Measurements from ENCODE around the gene ESYT1. TPM values are rescaled to one million over a fixed set of nuclear protein-coding genes. Genes with fewer than 3 reads are reported as not detected.
"Not testable (repeated sequence)": the region's sequence is repeated elsewhere in the genome, so short reads cannot be mapped to it uniquely, and the experiment has no call there.

ESYT1 gene
- polyA plus RNA-seq, 4 donors: 2.7 to 51.8 (median 23.7) TPM

GRCh38 chr12:56152756-56153677, 24.9 kb downstream of the ESYT1 start:
- H3K9me3 ChIP-seq (ENCODE audit: control insufficient read depth in 2 of 2, insufficient read depth in 1 of 2, low read depth in 1 of 2, low read length in 1 of 2): no peaks in the 10 kb centered on the region
- peaks cover 0 to 23% (median 5%) of the 10 kb centered on the region in 3 donors for H3K36me3 ChIP-seq (ENCODE audit: control insufficient read depth in 3 of 3, insufficient read depth in 2 of 3, low read depth in 1 of 3, low read length in 3 of 3)
- peak in 1 of 2 donors; percentile 51 for DNase-seq
- no peaks in the 10 kb centered on the region for H3K27me3 ChIP-seq (ENCODE audit: control insufficient read depth in 3 of 3, insufficient read depth in 3 of 3, low read length in 3 of 3)
- FAIRE-seq: no peak
- H3K4me1 ChIP-seq (ENCODE audit: control insufficient read depth in 3 of 3, insufficient read depth in 2 of 3, low read depth in 1 of 3, low read length in 2 of 3): peaks cover 4 to 38% (median 7%) of the 10 kb centered on the region in 3 donors
- peak overlapping the region; percentile 6 to 96 (median 86) for H3K27ac ChIP-seq (ENCODE audit: low read depth in 1 of 3, low read length in 2 of 3)
- peak overlapping the region; percentile 49 to 54 (median 52) for H3K4me3 ChIP-seq (ENCODE audit: low read depth in 1 of 3, low read length in 3 of 3)
- 3 to 10% (median 10%) methylated on average over 8 of the region's 8 CpGs for WGBS, 3 donors

- DNase-seq: no peak
- Histone ChIP-seq H3K4me3 (ENCODE audit: low read depth in 1 of 3, low read length in 3 of 3) (no peak overlapping the region), H3K4me1 (ENCODE audit: control insufficient read depth in 3 of 3, insufficient read depth in 2 of 3, low read depth in 1 of 3, low read length in 2 of 3) (peaks cover 4 to 38% (median 7%) of the 10 kb centered on the region in 3 donors), H3K36me3 (ENCODE audit: control insufficient read depth in 3 of 3, insufficient read depth in 2 of 3, low read depth in 1 of 3, low read length in 3 of 3) (peaks cover 0 to 23% (median 5%) of the 10 kb centered on the region in 3 donors), H3K27ac (ENCODE audit: low read depth in 1 of 3, low read length in 2 of 3) (no peak overlapping the region), H3K9me3 (ENCODE audit: control insufficient read depth in 2 of 2, insufficient read depth in 1 of 2, low read depth in 1 of 2, low read length in 1 of 2) (no peaks in the 10 kb centered on the region), H3K27me3 (ENCODE audit: control insufficient read depth in 3 of 3, insufficient read depth in 3 of 3, low read length in 3 of 3) (no peaks in the 10 kb centered on the region)
- no peak for FAIRE-seq
- WGBS, 3 donors: 75 to 87% (median 77%) methylated on average over 5 of the region's 5 CpGs
Measured at GRCh38 chr12:56153678-56154065, 25.6 kb downstream of the ESYT1 start.

GRCh38 chr12:56154246-56154771, 26.2 kb downstream of the ESYT1 start:
- peaks cover 0 to 25% (median 5%) of the 10 kb centered on the region in 3 donors for H3K36me3 ChIP-seq (ENCODE audit: control insufficient read depth in 3 of 3, insufficient read depth in 2 of 3, low read depth in 1 of 3, low read length in 3 of 3)
- no peaks in the 10 kb centered on the region for H3K9me3 ChIP-seq (ENCODE audit: control insufficient read depth in 2 of 2, insufficient read depth in 1 of 2, low read depth in 1 of 2, low read length in 1 of 2)
- H3K27me3 ChIP-seq (ENCODE audit: control insufficient read depth in 3 of 3, insufficient read depth in 3 of 3, low read length in 3 of 3): no peaks in the 10 kb centered on the region
- no peak overlapping the region for H3K27ac ChIP-seq (ENCODE audit: low read depth in 1 of 3, low read length in 2 of 3)
- DNase-seq (no peak), FAIRE-seq (no peak)
- 92 to 97% (median 92%) methylated on average over 1 of the region's 1 CpG for WGBS, 3 donors
- peaks cover 4 to 38% (median 7%) of the 10 kb centered on the region in 3 donors for H3K4me1 ChIP-seq (ENCODE audit: control insufficient read depth in 3 of 3, insufficient read depth in 2 of 3, low read depth in 1 of 3, low read length in 2 of 3)
- no peak overlapping the region for H3K4me3 ChIP-seq (ENCODE audit: low read depth in 1 of 3, low read length in 3 of 3)

GRCh38 chr12:56154818-56155217, 26.8 kb downstream of the ESYT1 start:
- DNase-seq: no peak
- WGBS, 3 donors: 89 to 92% (median 91%) methylated on average over 5 of the region's 5 CpGs

GRCh38 chr12:56155256-56155845, 27.3 kb downstream of the ESYT1 start:
- Histone ChIP-seq H3K27ac (ENCODE audit: low read depth in 1 of 3, low read length in 2 of 3) (peak overlapping the region in 1 of 3 donors; percentile 5), H3K27me3 (ENCODE audit: control insufficient read depth in 3 of 3, insufficient read depth in 3 of 3, low read length in 3 of 3) (no peaks in the 10 kb centered on the region), H3K4me1 (ENCODE audit: control insufficient read depth in 3 of 3, insufficient read depth in 2 of 3, low read depth in 1 of 3, low read length in 2 of 3) (peaks cover 4 to 49% (median 7%) of the 10 kb centered on the region in 3 donors), H3K9me3 (ENCODE audit: control insufficient read depth in 2 of 2, insufficient read depth in 1 of 2, low read depth in 1 of 2, low read length in 1 of 2) (no peaks in the 10 kb centered on the region), H3K36me3 (ENCODE audit: control insufficient read depth in 3 of 3, insufficient read depth in 2 of 3, low read depth in 1 of 3, low read length in 3 of 3) (peaks cover 0 to 29% (median 5%) of the 10 kb centered on the region in 3 donors), H3K4me3 (ENCODE audit: low read depth in 1 of 3, low read length in 3 of 3) (no peak overlapping the region)
- DNase-seq (peak; percentile 39 to 74), FAIRE-seq (no peak)
- 64 to 86% (median 65%) methylated on average over 11 of the region's 11 CpGs for WGBS, 3 donors

More at GRCh38 chr12:56154818-56155217, 26.8 kb downstream of the ESYT1 start:
- Histone ChIP-seq H3K27ac (ENCODE audit: low read depth in 1 of 3, low read length in 2 of 3) (no peak overlapping the region), H3K36me3 (ENCODE audit: control insufficient read depth in 3 of 3, insufficient read depth in 2 of 3, low read depth in 1 of 3, low read length in 3 of 3) (peaks cover 0 to 27% (median 5%) of the 10 kb centered on the region in 3 donors), H3K27me3 (ENCODE audit: control insufficient read depth in 3 of 3, insufficient read depth in 3 of 3, low read length in 3 of 3) (no peaks in the 10 kb centered on the region), H3K4me1 (ENCODE audit: control insufficient read depth in 3 of 3, insufficient read depth in 2 of 3, low read depth in 1 of 3, low read length in 2 of 3) (peaks cover 4 to 44% (median 7%) of the 10 kb centered on the region in 3 donors), H3K4me3 (ENCODE audit: low read depth in 1 of 3, low read length in 3 of 3) (no peak overlapping the region), H3K9me3 (ENCODE audit: control insufficient read depth in 2 of 2, insufficient read depth in 1 of 2, low read depth in 1 of 2, low read length in 1 of 2) (no peaks in the 10 kb centered on the region)
- FAIRE-seq: no peak

GRCh38 chr12:56156464-56157200, 28.6 kb downstream of the ESYT1 start:
- not testable (repeated sequence) for DNase-seq; FAIRE-seq; H3K27me3 ChIP-seq (ENCODE audit: control insufficient read depth in 3 of 3, insufficient read depth in 3 of 3, low read length in 3 of 3); H3K9me3 ChIP-seq (ENCODE audit: control insufficient read depth in 2 of 2, insufficient read depth in 1 of 2, low read depth in 1 of 2, low read length in 1 of 2)
- H3K36me3 ChIP-seq (ENCODE audit: control insufficient read depth in 3 of 3, insufficient read depth in 2 of 3, low read depth in 1 of 3, low read length in 3 of 3): peaks cover 8 to 41% (median 10%) of the 10 kb centered on the region in 3 donors
- WGBS, 3 donors: 87 to 92% (median 91%) methylated on average over 21 of the region's 21 CpGs
- peak overlapping the region in 2 of 3 donors; percentile 82 to 99 for H3K27ac ChIP-seq (ENCODE audit: low read depth in 1 of 3, low read length in 2 of 3)
- peak overlapping the region in 2 of 3 donors; percentile 64 to 97 for H3K4me3 ChIP-seq (ENCODE audit: low read depth in 1 of 3, low read length in 3 of 3)
- H3K4me1 ChIP-seq (ENCODE audit: control insufficient read depth in 3 of 3, insufficient read depth in 2 of 3, low read depth in 1 of 3, low read length in 2 of 3): peaks cover 4 to 51% (median 8%) of the 10 kb centered on the region in 3 donors

GRCh38 chr12:56157201-56158028, 29.3 kb downstream of the ESYT1 start:
- Histone ChIP-seq H3K9me3 (ENCODE audit: control insufficient read depth in 2 of 2, insufficient read depth in 1 of 2, low read depth in 1 of 2, low read length in 1 of 2) (no peaks in the 10 kb centered on the region), H3K4me3 (ENCODE audit: low read depth in 1 of 3, low read length in 3 of 3) (peak overlapping the region; percentile 43 to 97 (median 64)), H3K4me1 (ENCODE audit: control insufficient read depth in 3 of 3, insufficient read depth in 2 of 3, low read depth in 1 of 3, low read length in 2 of 3) (peaks cover 4 to 51% (median 11%) of the 10 kb centered on the region in 3 donors), H3K27me3 (ENCODE audit: control insufficient read depth in 3 of 3, insufficient read depth in 3 of 3, low read length in 3 of 3) (no peaks in the 10 kb centered on the region), H3K27ac (ENCODE audit: low read depth in 1 of 3, low read length in 2 of 3) (peak overlapping the region; percentile 82 to 99 (median 93)), H3K36me3 (ENCODE audit: control insufficient read depth in 3 of 3, insufficient read depth in 2 of 3, low read depth in 1 of 3, low read length in 3 of 3) (peaks cover 13 to 49% (median 18%) of the 10 kb centered on the region in 3 donors)
- FAIRE-seq: no peak
- peak; percentile 77 to 86 for DNase-seq
- 4 to 9% (median 4%) methylated on average over 39 to 45 of the region's 45 CpGs for WGBS, 3 donors

All from small intestine (tissue), 7 donors.